ENCODE measurements around the gene DSCAML1. TPM values are rescaled to one million over a fixed set of nuclear protein-coding genes. Genes with fewer than 3 reads are reported as not detected.

Gene DSCAML1
- total RNA-seq, 1 experiment from 2014 or later: 0.90 TPM

- H3K4me1 Mint-ChIP-seq: peaks cover 60% of the 10 kb centered on the region
- ChIA-PET CTCF (interaction anchor here (0.6 to 2.1 kb wide), 5 partner anchors 21 to 327 kb away, joined by 3 to 11 read pairs (median 5); no protein-coding TSS in a partner anchor), POLR2A (interaction anchor here (1.4 to 1.9 kb wide), 2 partner anchors 11 to 15 kb away, joined by 3 to 5 read pairs; no protein-coding TSS in a partner anchor)
- no peak overlapping the region for H3K27ac Mint-ChIP-seq
- H3K36me3 Mint-ChIP-seq: no peaks in the 10 kb centered on the region
- no peaks in the 10 kb centered on the region for H3K9me3 Mint-ChIP-seq
- ATAC-seq (no peak), DNase-seq (ENCODE audit: low spot score) (no peak)
- H3K27me3 Mint-ChIP-seq (ENCODE audit: low read depth): peaks cover 3% of the 10 kb centered on the region
- no peak for TF ChIP-seq JAZF1 (CRISPR knock-in tag; IDR thresholded peaks at IDR 0.05)
- TF ChIP-seq E2F5 (CRISPR knock-in tag; IDR thresholded peaks at IDR 0.05): no peak
- TF ChIP-seq FOXK1 (CRISPR knock-in tag; IDR thresholded peaks at IDR 0.05): no peak
- TF ChIP-seq ELF4 (CRISPR knock-in tag; IDR thresholded peaks at IDR 0.05; ENCODE audit: low read depth): no peak
- no peak for TF ChIP-seq ZNF232 (CRISPR knock-in tag; IDR thresholded peaks at IDR 0.05)
- TF ChIP-seq SMAD4 (CRISPR knock-in tag; IDR thresholded peaks at IDR 0.05): no peak
- no peak for TF ChIP-seq ATF6 (CRISPR knock-in tag; IDR thresholded peaks at IDR 0.05)
- TF ChIP-seq RORB (CRISPR knock-in tag; IDR thresholded peaks at IDR 0.05): no peak
- no peak for TF ChIP-seq USF2 (CRISPR knock-in tag; IDR thresholded peaks at IDR 0.05)
- TF ChIP-seq JUN (CRISPR knock-in tag; IDR thresholded peaks at IDR 0.05): no peak
- no peak for TF ChIP-seq ERG (CRISPR knock-in tag; IDR thresholded peaks at IDR 0.05)
- TF ChIP-seq ZBTB43 (CRISPR knock-in tag; IDR thresholded peaks at IDR 0.05): no peak
- TF ChIP-seq AR (CRISPR knock-in tag; IDR thresholded peaks at IDR 0.05): no peak
- H3K4me3 Mint-ChIP-seq: no peak overlapping the region
These were observed 80.2 kb downstream of the DSCAML1 start for GRCh38 chr11:117716521-117717440.

- DNase-seq (ENCODE audit: low spot score) (no peak), ATAC-seq (no peak)
- H3K9me3 Mint-ChIP-seq: no peaks in the 10 kb centered on the region
- ChIA-PET CTCF (interaction anchor here (0.6 to 1.6 kb wide), 2 partner anchors 93 to 326 kb away, joined by 5 read pairs; no protein-coding TSS in a partner anchor), POLR2A (no interaction called here)
- H3K4me1 Mint-ChIP-seq: peaks cover 59% of the 10 kb centered on the region
- TF ChIP-seq EMX1 (CRISPR knock-in tag; IDR thresholded peaks at IDR 0.05) (no peak), ZNF423 (CRISPR knock-in tag; IDR thresholded peaks at IDR 0.05) (no peak), ZNF219 (CRISPR knock-in tag; IDR thresholded peaks at IDR 0.05; ENCODE audit: borderline replicate concordance) (no peak), GRHL2 (CRISPR knock-in tag; IDR thresholded peaks at IDR 0.05; ENCODE audit: insufficient replicate concordance, severe bottlenecking) (no peak), SOX15 (CRISPR knock-in tag; IDR thresholded peaks at IDR 0.05) (no peak), MLX (CRISPR knock-in tag; IDR thresholded peaks at IDR 0.05) (no peak), CBFB (CRISPR knock-in tag; IDR thresholded peaks at IDR 0.05; ENCODE audit: low read depth) (no peak)
- H3K27ac Mint-ChIP-seq: no peak overlapping the region
- peaks cover 3% of the 10 kb centered on the region for H3K27me3 Mint-ChIP-seq (ENCODE audit: low read depth)
- no peaks in the 10 kb centered on the region for H3K36me3 Mint-ChIP-seq
- no peak overlapping the region for H3K4me3 Mint-ChIP-seq
These were observed 81.2 kb downstream of the DSCAML1 start for GRCh38 chr11:117715801-117716200.
